Measurements from ENCODE around the gene CDKN3. TPM values are rescaled to one million over a fixed set of nuclear protein-coding genes. Genes with fewer than 3 reads are reported as not detected.
"Not testable (repeated sequence)": the region's sequence is repeated elsewhere in the genome, so short reads cannot be mapped to it uniquely, and the experiment has no call there.

The CDKN3 gene
- polyA plus RNA-seq, 4 donors, result 2.2 to 56.3 (median 13.2) TPM

DNA sequence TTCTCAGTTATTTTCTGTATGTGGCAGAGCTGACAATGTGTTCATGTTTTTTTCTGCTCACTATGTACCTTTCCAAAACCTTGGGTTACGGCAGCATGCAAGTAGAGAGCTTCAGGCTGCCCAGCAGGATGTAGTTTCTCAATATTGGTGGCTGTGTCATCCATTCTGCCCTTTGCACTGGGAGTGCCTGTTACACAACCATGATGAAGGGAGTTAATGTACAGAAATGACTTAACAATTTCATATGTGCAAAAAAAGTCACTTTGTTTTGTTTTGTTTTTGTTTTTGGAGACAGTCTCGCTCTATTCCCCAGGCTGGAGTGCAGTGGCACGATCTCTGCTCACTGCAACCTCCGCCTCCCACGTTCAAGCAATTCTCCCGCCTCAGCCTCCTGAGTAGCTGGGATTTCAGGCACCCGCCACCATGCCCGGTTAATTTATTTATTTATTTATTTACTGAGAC is 50.5 kb downstream of the CDKN3 start:
- H3K4me3 ChIP-seq (ENCODE audit: low read depth in 1 of 3, low read length in 3 of 3), result no peak overlapping the region
- H3K9me3 ChIP-seq (ENCODE audit: control insufficient read depth in 2 of 2, insufficient read depth in 1 of 2, low read depth in 1 of 2, low read length in 1 of 2), result no peaks in the 10 kb centered on the region
- peak overlapping the region; percentile 65 to 81 (median 75) for H3K27ac ChIP-seq (ENCODE audit: low read depth in 1 of 3, low read length in 2 of 3)
- DNase-seq (peak; percentile 94 to 95), FAIRE-seq (no peak)
- peaks cover 4 to 16% (median 6%) of the 10 kb centered on the region in 3 donors for H3K4me1 ChIP-seq (ENCODE audit: control insufficient read depth in 3 of 3, insufficient read depth in 2 of 3, low read depth in 1 of 3, low read length in 2 of 3)
- no peaks in the 10 kb centered on the region for H3K27me3 ChIP-seq (ENCODE audit: control insufficient read depth in 3 of 3, insufficient read depth in 3 of 3, low read length in 3 of 3)
- H3K36me3 ChIP-seq (ENCODE audit: control insufficient read depth in 3 of 3, insufficient read depth in 2 of 3, low read depth in 1 of 3, low read length in 3 of 3), result no peaks in the 10 kb centered on the region
- 16 to 59% (median 49%) methylated on average over 8 of the region's 8 CpGs for WGBS, 3 donors

DNA sequence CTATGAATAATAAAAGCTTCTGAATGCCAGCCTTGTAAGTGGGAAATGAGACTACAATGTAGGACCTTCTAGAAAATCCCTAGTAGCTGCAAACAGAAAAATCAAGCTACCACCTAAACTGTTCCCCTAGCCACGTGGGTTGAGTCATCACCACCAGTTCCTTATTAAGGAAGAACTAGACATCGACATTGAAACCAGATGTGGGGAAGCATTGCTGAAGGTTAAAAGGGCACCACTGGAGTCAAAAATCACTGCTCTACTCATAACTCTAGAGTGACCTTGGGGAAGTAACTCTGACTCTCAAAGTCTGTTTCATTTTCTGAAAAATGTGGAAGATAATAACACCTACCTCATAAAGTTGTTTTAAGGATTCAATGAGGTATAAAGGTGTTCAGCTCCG is 53.7 kb downstream of the CDKN3 start:
- DNase-seq, result no peak
- no peaks in the 10 kb centered on the region for H3K27me3 ChIP-seq (ENCODE audit: control insufficient read depth in 3 of 3, insufficient read depth in 3 of 3, low read length in 3 of 3)
- no peak overlapping the region for H3K27ac ChIP-seq (ENCODE audit: low read depth in 1 of 3, low read length in 2 of 3)
- FAIRE-seq, result no peak
- H3K36me3 ChIP-seq (ENCODE audit: control insufficient read depth in 3 of 3, insufficient read depth in 2 of 3, low read depth in 1 of 3, low read length in 3 of 3), result no peaks in the 10 kb centered on the region
- no peaks in the 10 kb centered on the region for H3K9me3 ChIP-seq (ENCODE audit: control insufficient read depth in 2 of 2, insufficient read depth in 1 of 2, low read depth in 1 of 2, low read length in 1 of 2)
- peaks cover 4 to 16% (median 6%) of the 10 kb centered on the region in 3 donors for H3K4me1 ChIP-seq (ENCODE audit: control insufficient read depth in 3 of 3, insufficient read depth in 2 of 3, low read depth in 1 of 3, low read length in 2 of 3)
- no peak overlapping the region for H3K4me3 ChIP-seq (ENCODE audit: low read depth in 1 of 3, low read length in 3 of 3)
- 57 to 67% (median 63%) methylated on average over 3 of the region's 3 CpGs for WGBS, 3 donors

DNA sequence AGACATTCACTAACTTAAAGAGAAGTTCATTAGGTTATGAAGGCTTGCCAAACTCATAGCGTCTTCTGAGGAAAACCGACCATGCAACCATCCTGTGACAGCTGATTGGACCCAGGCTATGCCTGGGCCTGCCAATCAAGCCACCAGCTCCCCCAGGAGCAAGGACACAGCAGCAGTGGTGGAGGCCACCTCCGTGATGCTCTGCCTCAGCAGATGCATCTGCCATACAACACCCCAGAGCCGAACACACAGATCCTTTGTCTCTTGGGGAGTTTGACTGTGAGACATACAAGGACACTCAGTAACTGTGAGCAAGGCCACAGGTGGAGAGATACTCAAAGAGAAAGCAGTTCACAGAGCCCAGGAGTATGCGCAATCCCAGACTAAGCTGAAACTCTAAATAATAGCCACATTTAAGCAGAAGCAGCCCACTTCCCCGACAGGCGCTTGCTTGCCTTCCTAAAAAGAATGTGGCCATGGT is 54.4 kb downstream of the CDKN3 start:
- peaks cover 4 to 13% (median 4%) of the 10 kb centered on the region in 3 donors for H3K4me1 ChIP-seq (ENCODE audit: control insufficient read depth in 3 of 3, insufficient read depth in 2 of 3, low read depth in 1 of 3, low read length in 2 of 3)
- no peaks in the 10 kb centered on the region for H3K27me3 ChIP-seq (ENCODE audit: control insufficient read depth in 3 of 3, insufficient read depth in 3 of 3, low read length in 3 of 3)
- no peak overlapping the region for H3K4me3 ChIP-seq (ENCODE audit: low read depth in 1 of 3, low read length in 3 of 3)
- no peak for DNase-seq
- no peak overlapping the region for H3K27ac ChIP-seq (ENCODE audit: low read depth in 1 of 3, low read length in 2 of 3)
- no peaks in the 10 kb centered on the region for H3K9me3 ChIP-seq (ENCODE audit: control insufficient read depth in 2 of 2, insufficient read depth in 1 of 2, low read depth in 1 of 2, low read length in 1 of 2)
- FAIRE-seq, result no peak
- H3K36me3 ChIP-seq (ENCODE audit: control insufficient read depth in 3 of 3, insufficient read depth in 2 of 3, low read depth in 1 of 3, low read length in 3 of 3), result no peaks in the 10 kb centered on the region
- WGBS, 3 donors, result 91 to 95% (median 92%) methylated on average over 7 of the region's 7 CpGs

DNA sequence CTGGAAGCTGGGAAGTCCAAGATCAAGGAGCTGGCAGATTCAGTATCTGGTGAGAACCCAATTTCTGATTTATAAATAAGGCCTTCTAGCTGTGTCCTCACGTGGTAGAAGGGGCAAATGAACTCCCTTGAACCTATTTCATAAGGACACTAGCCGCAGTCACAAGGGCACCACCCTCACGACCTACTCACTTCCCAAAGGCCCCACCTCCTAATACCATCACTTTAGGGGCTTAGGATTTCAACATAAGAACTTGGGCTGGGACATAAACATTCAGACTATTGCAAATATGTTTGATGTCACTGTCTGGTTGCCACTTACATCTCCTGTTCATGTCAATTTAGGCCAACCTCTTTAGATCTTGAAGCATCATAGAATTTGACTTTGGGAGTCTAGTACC is 55.2 kb downstream of the CDKN3 start:
- Histone ChIP-seq H3K27ac (ENCODE audit: low read depth in 1 of 3, low read length in 2 of 3) (no peak overlapping the region), H3K36me3 (ENCODE audit: control insufficient read depth in 3 of 3, insufficient read depth in 2 of 3, low read depth in 1 of 3, low read length in 3 of 3) (no peaks in the 10 kb centered on the region), H3K4me1 (ENCODE audit: control insufficient read depth in 3 of 3, insufficient read depth in 2 of 3, low read depth in 1 of 3, low read length in 2 of 3) (peaks cover 0 to 5% (median 0%) of the 10 kb centered on the region in 3 donors), H3K27me3 (ENCODE audit: control insufficient read depth in 3 of 3, insufficient read depth in 3 of 3, low read length in 3 of 3) (no peaks in the 10 kb centered on the region), H3K4me3 (ENCODE audit: low read depth in 1 of 3, low read length in 3 of 3) (no peak overlapping the region), H3K9me3 (ENCODE audit: control insufficient read depth in 2 of 2, insufficient read depth in 1 of 2, low read depth in 1 of 2, low read length in 1 of 2) (no peaks in the 10 kb centered on the region)
- DNase-seq (no peak), FAIRE-seq (no peak)
- 61 to 76% (median 66%) methylated on average over 3 of the region's 3 CpGs for WGBS, 3 donors

DNA sequence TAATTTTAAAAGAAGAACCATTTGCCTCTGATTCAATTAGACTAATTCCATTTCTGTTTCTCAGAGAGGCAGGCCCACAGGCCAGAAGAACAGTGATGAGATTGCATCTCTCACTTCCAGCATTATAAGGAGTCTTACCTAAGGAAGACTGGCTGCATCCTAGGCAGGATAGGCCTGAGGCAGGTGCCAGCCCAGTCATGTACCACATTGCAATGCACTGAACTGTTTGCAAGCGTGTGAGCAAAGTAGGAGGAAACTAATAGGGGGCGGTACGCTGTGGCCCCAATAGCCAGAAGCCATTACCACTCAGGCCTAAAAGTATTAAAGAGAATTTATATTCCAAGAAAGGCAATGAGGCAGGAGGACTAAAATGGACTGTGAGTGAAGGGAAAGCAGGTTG is 56.4 kb downstream of the CDKN3 start:
- Histone ChIP-seq H3K27me3 (ENCODE audit: control insufficient read depth in 3 of 3, insufficient read depth in 3 of 3, low read length in 3 of 3) (no peaks in the 10 kb centered on the region), H3K4me3 (ENCODE audit: low read depth in 1 of 3, low read length in 3 of 3) (no peak overlapping the region), H3K36me3 (ENCODE audit: control insufficient read depth in 3 of 3, insufficient read depth in 2 of 3, low read depth in 1 of 3, low read length in 3 of 3) (no peaks in the 10 kb centered on the region), H3K9me3 (ENCODE audit: control insufficient read depth in 2 of 2, insufficient read depth in 1 of 2, low read depth in 1 of 2, low read length in 1 of 2) (no peaks in the 10 kb centered on the region), H3K4me1 (ENCODE audit: control insufficient read depth in 3 of 3, insufficient read depth in 2 of 3, low read depth in 1 of 3, low read length in 2 of 3) (no peaks in the 10 kb centered on the region), H3K27ac (ENCODE audit: low read depth in 1 of 3, low read length in 2 of 3) (no peak overlapping the region)
- no peak for FAIRE-seq
- DNase-seq, result no peak
- WGBS, 3 donors, result 96 to 98% (median 97%) methylated on average over 3 of the region's 3 CpGs

DNA sequence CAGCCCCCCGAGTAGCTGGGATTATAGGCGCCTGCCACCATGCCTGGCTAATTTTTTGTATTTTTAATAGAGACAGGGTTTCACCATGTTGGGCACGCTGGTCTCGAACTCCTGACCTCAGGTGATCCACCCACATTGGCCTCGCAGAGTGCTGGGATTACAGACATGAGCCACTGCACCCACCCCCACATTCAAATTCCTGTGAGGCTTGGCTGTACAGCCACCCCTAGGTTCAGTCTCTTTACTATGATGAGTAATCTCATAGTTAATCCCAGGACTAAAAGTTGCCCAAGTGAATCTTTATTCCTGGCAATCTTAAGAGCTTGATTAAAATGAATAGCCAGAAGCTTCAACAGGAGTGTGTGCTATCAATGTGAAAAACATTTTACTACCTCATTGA is 57.2 kb downstream of the CDKN3 start:
- H3K36me3 ChIP-seq (ENCODE audit: control insufficient read depth in 3 of 3, insufficient read depth in 2 of 3, low read depth in 1 of 3, low read length in 3 of 3); H3K27ac ChIP-seq (ENCODE audit: low read depth in 1 of 3, low read length in 2 of 3); H3K4me1 ChIP-seq (ENCODE audit: control insufficient read depth in 3 of 3, insufficient read depth in 2 of 3, low read depth in 1 of 3, low read length in 2 of 3); FAIRE-seq; DNase-seq; H3K9me3 ChIP-seq (ENCODE audit: control insufficient read depth in 2 of 2, insufficient read depth in 1 of 2, low read depth in 1 of 2, low read length in 1 of 2); H3K27me3 ChIP-seq (ENCODE audit: control insufficient read depth in 3 of 3, insufficient read depth in 3 of 3, low read length in 3 of 3); H3K4me3 ChIP-seq (ENCODE audit: low read depth in 1 of 3, low read length in 3 of 3): not testable (repeated sequence)
- 88 to 89% (median 88%) methylated on average over 5 of the region's 5 CpGs for WGBS, 3 donors

DNA sequence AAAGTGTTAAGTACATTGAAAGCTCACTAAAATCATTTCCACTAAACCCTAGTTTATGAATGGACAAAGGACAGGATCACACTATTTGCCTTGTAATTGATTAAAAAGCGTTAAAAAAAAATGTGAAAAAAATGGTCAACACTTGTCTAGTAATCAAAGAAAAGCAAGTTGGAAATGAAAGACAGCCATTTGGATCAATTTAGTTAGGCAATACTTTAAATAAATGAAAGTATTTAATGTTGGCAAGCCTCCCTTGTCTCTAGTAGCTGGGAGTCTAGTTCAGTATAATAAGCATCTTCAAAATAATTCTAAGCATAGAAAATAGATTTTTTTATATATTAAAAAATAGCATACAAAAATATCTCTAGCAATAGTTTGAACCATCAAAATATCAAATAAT is 58.6 kb downstream of the CDKN3 start:
- Histone ChIP-seq H3K36me3 (ENCODE audit: control insufficient read depth in 3 of 3, insufficient read depth in 2 of 3, low read depth in 1 of 3, low read length in 3 of 3) (no peaks in the 10 kb centered on the region), H3K4me1 (ENCODE audit: control insufficient read depth in 3 of 3, insufficient read depth in 2 of 3, low read depth in 1 of 3, low read length in 2 of 3) (no peaks in the 10 kb centered on the region), H3K4me3 (ENCODE audit: low read depth in 1 of 3, low read length in 3 of 3) (no peak overlapping the region), H3K27ac (ENCODE audit: low read depth in 1 of 3, low read length in 2 of 3) (no peak overlapping the region), H3K27me3 (ENCODE audit: control insufficient read depth in 3 of 3, insufficient read depth in 3 of 3, low read length in 3 of 3) (no peaks in the 10 kb centered on the region), H3K9me3 (ENCODE audit: control insufficient read depth in 2 of 2, insufficient read depth in 1 of 2, low read depth in 1 of 2, low read length in 1 of 2) (peaks cover 0 to 15% of the 10 kb centered on the region in 2 donors)
- FAIRE-seq (no peak), DNase-seq (no peak)
- 83 to 94% (median 89%) methylated on average over 1 of the region's 1 CpG for WGBS, 3 donors

DNA sequence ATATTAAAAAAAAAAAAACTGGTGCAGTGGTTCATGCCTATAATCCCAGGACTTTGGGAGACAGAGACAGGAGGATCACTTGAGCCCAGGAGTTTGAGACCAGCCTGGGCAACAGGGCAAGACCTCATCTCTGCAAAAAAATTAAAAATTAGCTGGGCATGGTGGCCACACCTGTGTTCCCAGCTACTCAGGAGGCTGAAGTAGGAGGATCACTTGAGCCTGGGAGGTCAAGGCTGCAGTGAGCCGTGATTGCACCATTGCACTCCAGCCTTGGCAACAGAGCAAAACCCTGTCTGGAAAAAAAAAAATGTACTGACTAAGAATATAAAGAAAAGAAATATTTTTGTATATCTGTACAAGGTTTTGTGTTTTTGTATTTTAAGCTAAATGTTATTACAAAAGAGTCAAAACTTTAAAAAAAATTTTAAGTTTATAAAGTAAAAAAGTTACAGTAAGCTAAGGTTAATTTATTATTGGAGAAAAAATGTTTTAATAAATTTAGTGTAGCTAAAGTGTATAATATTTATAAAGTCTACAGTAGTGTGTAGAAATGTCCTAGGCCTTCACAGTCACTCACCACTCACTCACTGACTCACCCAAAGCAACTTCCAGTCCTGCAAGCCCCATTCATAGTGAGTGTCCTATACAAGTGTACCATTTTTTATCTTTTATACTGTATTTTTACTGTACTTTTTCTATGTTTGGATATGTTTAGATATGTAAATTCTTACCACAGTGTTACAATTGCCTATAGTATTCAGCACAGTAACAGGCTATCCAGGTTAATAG is 60.2 kb downstream of the CDKN3 start:
- not testable (repeated sequence) for H3K27me3 ChIP-seq (ENCODE audit: control insufficient read depth in 3 of 3, insufficient read depth in 3 of 3, low read length in 3 of 3); FAIRE-seq; H3K27ac ChIP-seq (ENCODE audit: low read depth in 1 of 3, low read length in 2 of 3); DNase-seq; H3K4me1 ChIP-seq (ENCODE audit: control insufficient read depth in 3 of 3, insufficient read depth in 2 of 3, low read depth in 1 of 3, low read length in 2 of 3); H3K4me3 ChIP-seq (ENCODE audit: low read depth in 1 of 3, low read length in 3 of 3); H3K36me3 ChIP-seq (ENCODE audit: control insufficient read depth in 3 of 3, insufficient read depth in 2 of 3, low read depth in 1 of 3, low read length in 3 of 3)
- peaks cover 0 to 15% of the 10 kb centered on the region in 2 donors for H3K9me3 ChIP-seq (ENCODE audit: control insufficient read depth in 2 of 2, insufficient read depth in 1 of 2, low read depth in 1 of 2, low read length in 1 of 2)
- WGBS, 3 donors, result 88 to 93% (median 93%) methylated on average over 1 of the region's 1 CpG

Measured in small intestine (tissue), 7 donors.